ENCODE results near the gene LNPK.

Gene LNPK

GRCh38 chr2:176001916-176002687 is at the start of gene LNPK:
LNPK (minus strand) TSS chr2:176002267; CDS start chr2:175995584, 6,683 bp downstream.
- peak within 1 kb of the TSS; percentile 89 to 93 for H3K4me3 ChIP-seq (ENCODE audit: low read length in 2 of 2)
- H3K9ac ChIP-seq (ENCODE audit: low read length in 2 of 2) = peak within 1 kb of the TSS; percentile 75 to 92
- no peaks in the 10 kb centered on the region for H3K27me3 ChIP-seq (ENCODE audit: control insufficient read depth in 1 of 2, insufficient read depth in 2 of 2, low read length in 2 of 2)
- H3K36me3 ChIP-seq (ENCODE audit: control insufficient read depth in 2 of 2, insufficient read depth in 2 of 2, low read length in 2 of 2) = no peaks in the 10 kb centered on the region
- peaks cover 2% of the 10 kb centered on the region for H3K4me1 ChIP-seq (ENCODE audit: control insufficient read depth, insufficient read depth, low read length)
- peak within 1 kb of the TSS; percentile 61 for H3K27ac ChIP-seq (ENCODE audit: low read length)
- no peaks in the 10 kb centered on the region for H3K9me3 ChIP-seq (ENCODE audit: control insufficient read depth in 2 of 2, low read length in 2 of 2)

- H3K36me3 ChIP-seq (ENCODE audit: control insufficient read depth in 2 of 2, insufficient read depth in 2 of 2, low read length in 2 of 2) = no peaks in the 10 kb centered on the region
- H3K9me3 ChIP-seq (ENCODE audit: control insufficient read depth in 2 of 2, low read length in 2 of 2) = no peaks in the 10 kb centered on the region
- no peak overlapping the region for H3K27ac ChIP-seq (ENCODE audit: low read length)
- H3K4me3 ChIP-seq (ENCODE audit: low read length in 2 of 2) = no peak overlapping the region
- H3K9ac ChIP-seq (ENCODE audit: low read length in 2 of 2) = no peak overlapping the region
- peaks cover 0 to 5% of the 10 kb centered on the region in 2 donors for H3K27me3 ChIP-seq (ENCODE audit: control insufficient read depth in 1 of 2, insufficient read depth in 2 of 2, low read length in 2 of 2)
- no peaks in the 10 kb centered on the region for H3K4me1 ChIP-seq (ENCODE audit: control insufficient read depth, insufficient read depth, low read length)
Measured at GRCh38 chr2:176039375-176039774, 37.3 kb upstream of the LNPK start.

- Histone ChIP-seq H3K9me3 (ENCODE audit: control insufficient read depth in 2 of 2, low read length in 2 of 2) (no peaks in the 10 kb centered on the region), H3K9ac (ENCODE audit: low read length in 2 of 2) (no peak overlapping the region), H3K36me3 (ENCODE audit: control insufficient read depth in 2 of 2, insufficient read depth in 2 of 2, low read length in 2 of 2) (no peaks in the 10 kb centered on the region), H3K27me3 (ENCODE audit: control insufficient read depth in 1 of 2, insufficient read depth in 2 of 2, low read length in 2 of 2) (peaks cover 0 to 5% of the 10 kb centered on the region in 2 donors), H3K4me3 (ENCODE audit: low read length in 2 of 2) (no peak overlapping the region), H3K27ac (ENCODE audit: low read length) (no peak overlapping the region), H3K4me1 (ENCODE audit: control insufficient read depth, insufficient read depth, low read length) (no peaks in the 10 kb centered on the region)
Measured at GRCh38 chr2:176038694-176039093, 36.6 kb upstream of the LNPK start.

GRCh38 chr2:176035013-176035691 is 33.1 kb upstream of the LNPK start:
- H3K4me1 ChIP-seq (ENCODE audit: control insufficient read depth, insufficient read depth, low read length) = no peaks in the 10 kb centered on the region
- no peak overlapping the region for H3K27ac ChIP-seq (ENCODE audit: low read length)
- H3K36me3 ChIP-seq (ENCODE audit: control insufficient read depth in 2 of 2, insufficient read depth in 2 of 2, low read length in 2 of 2) = no peaks in the 10 kb centered on the region

GRCh38 chr2:176027806-176028205 is 25.7 kb upstream of the LNPK start:
- no peak overlapping the region for H3K27ac ChIP-seq (ENCODE audit: low read length)
- no peak overlapping the region for H3K9ac ChIP-seq (ENCODE audit: low read length in 2 of 2)
- H3K36me3 ChIP-seq (ENCODE audit: control insufficient read depth in 2 of 2, insufficient read depth in 2 of 2, low read length in 2 of 2) = no peaks in the 10 kb centered on the region
- peaks cover 0 to 5% of the 10 kb centered on the region in 2 donors for H3K27me3 ChIP-seq (ENCODE audit: control insufficient read depth in 1 of 2, insufficient read depth in 2 of 2, low read length in 2 of 2)
- no peaks in the 10 kb centered on the region for H3K9me3 ChIP-seq (ENCODE audit: control insufficient read depth in 2 of 2, low read length in 2 of 2)
- no peaks in the 10 kb centered on the region for H3K4me1 ChIP-seq (ENCODE audit: control insufficient read depth, insufficient read depth, low read length)
- H3K4me3 ChIP-seq (ENCODE audit: low read length in 2 of 2) = no peak overlapping the region

More at GRCh38 chr2:176035013-176035691, 33.1 kb upstream of the LNPK start:
- no peak overlapping the region for H3K4me3 ChIP-seq (ENCODE audit: low read length in 2 of 2)
- no peak overlapping the region for H3K9ac ChIP-seq (ENCODE audit: low read length in 2 of 2)
- H3K27me3 ChIP-seq (ENCODE audit: control insufficient read depth in 1 of 2, insufficient read depth in 2 of 2, low read length in 2 of 2) = peaks cover 0 to 5% of the 10 kb centered on the region in 2 donors
- H3K9me3 ChIP-seq (ENCODE audit: control insufficient read depth in 2 of 2, low read length in 2 of 2) = no peaks in the 10 kb centered on the region

GRCh38 chr2:176025932-176026331 is 23.9 kb upstream of the LNPK start:
- Histone ChIP-seq H3K4me1 (ENCODE audit: control insufficient read depth, insufficient read depth, low read length) (no peaks in the 10 kb centered on the region), H3K4me3 (ENCODE audit: low read length in 2 of 2) (no peak overlapping the region), H3K9me3 (ENCODE audit: control insufficient read depth in 2 of 2, low read length in 2 of 2) (no peaks in the 10 kb centered on the region), H3K9ac (ENCODE audit: low read length in 2 of 2) (no peak overlapping the region), H3K27me3 (ENCODE audit: control insufficient read depth in 1 of 2, insufficient read depth in 2 of 2, low read length in 2 of 2) (peaks cover 0 to 5% of the 10 kb centered on the region in 2 donors), H3K27ac (ENCODE audit: low read length) (no peak overlapping the region), H3K36me3 (ENCODE audit: control insufficient read depth in 2 of 2, insufficient read depth in 2 of 2, low read length in 2 of 2) (no peaks in the 10 kb centered on the region)

- H3K9ac ChIP-seq (ENCODE audit: low read length in 2 of 2) = no peak overlapping the region
- peaks cover 1 to 5% of the 10 kb centered on the region in 2 donors for H3K27me3 ChIP-seq (ENCODE audit: control insufficient read depth in 1 of 2, insufficient read depth in 2 of 2, low read length in 2 of 2)
- no peak overlapping the region for H3K4me3 ChIP-seq (ENCODE audit: low read length in 2 of 2)
- no peaks in the 10 kb centered on the region for H3K9me3 ChIP-seq (ENCODE audit: control insufficient read depth in 2 of 2, low read length in 2 of 2)
- no peak overlapping the region for H3K27ac ChIP-seq (ENCODE audit: low read length)
- H3K4me1 ChIP-seq (ENCODE audit: control insufficient read depth, insufficient read depth, low read length) = no peaks in the 10 kb centered on the region
- no peaks in the 10 kb centered on the region for H3K36me3 ChIP-seq (ENCODE audit: control insufficient read depth in 2 of 2, insufficient read depth in 2 of 2, low read length in 2 of 2)
Measured at GRCh38 chr2:176024083-176024482, 22.0 kb upstream of the LNPK start.

GRCh38 chr2:176022048-176022447 is 20.0 kb upstream of the LNPK start:
- H3K27me3 ChIP-seq (ENCODE audit: control insufficient read depth in 1 of 2, insufficient read depth in 2 of 2, low read length in 2 of 2) = peaks cover 5% of the 10 kb centered on the region in 2 donors

GRCh38 chr2:176020400-176020799 is 18.3 kb upstream of the LNPK start:
- Histone ChIP-seq H3K4me3 (ENCODE audit: low read length in 2 of 2) (no peak overlapping the region), H3K9ac (ENCODE audit: low read length in 2 of 2) (no peak overlapping the region)

More at GRCh38 chr2:176022048-176022447, 20.0 kb upstream of the LNPK start:
- no peak overlapping the region for H3K4me3 ChIP-seq (ENCODE audit: low read length in 2 of 2)
- no peak overlapping the region for H3K9ac ChIP-seq (ENCODE audit: low read length in 2 of 2)
- no peaks in the 10 kb centered on the region for H3K4me1 ChIP-seq (ENCODE audit: control insufficient read depth, insufficient read depth, low read length)
- H3K9me3 ChIP-seq (ENCODE audit: control insufficient read depth in 2 of 2, low read length in 2 of 2) = no peaks in the 10 kb centered on the region
- no peaks in the 10 kb centered on the region for H3K36me3 ChIP-seq (ENCODE audit: control insufficient read depth in 2 of 2, insufficient read depth in 2 of 2, low read length in 2 of 2)
- no peak overlapping the region for H3K27ac ChIP-seq (ENCODE audit: low read length)

GRCh38 chr2:176018708-176019107 is 16.6 kb upstream of the LNPK start:
- Histone ChIP-seq H3K4me1 (ENCODE audit: control insufficient read depth, insufficient read depth, low read length) (no peaks in the 10 kb centered on the region), H3K4me3 (ENCODE audit: low read length in 2 of 2) (no peak overlapping the region), H3K9me3 (ENCODE audit: control insufficient read depth in 2 of 2, low read length in 2 of 2) (no peaks in the 10 kb centered on the region), H3K9ac (ENCODE audit: low read length in 2 of 2) (no peak overlapping the region), H3K27ac (ENCODE audit: low read length) (no peak overlapping the region), H3K27me3 (ENCODE audit: control insufficient read depth in 1 of 2, insufficient read depth in 2 of 2, low read length in 2 of 2) (peaks cover 0 to 5% of the 10 kb centered on the region in 2 donors), H3K36me3 (ENCODE audit: control insufficient read depth in 2 of 2, insufficient read depth in 2 of 2, low read length in 2 of 2) (no peaks in the 10 kb centered on the region)

More at GRCh38 chr2:176020400-176020799, 18.3 kb upstream of the LNPK start:
- peaks cover 0 to 5% of the 10 kb centered on the region in 2 donors for H3K27me3 ChIP-seq (ENCODE audit: control insufficient read depth in 1 of 2, insufficient read depth in 2 of 2, low read length in 2 of 2)
- H3K27ac ChIP-seq (ENCODE audit: low read length) = no peak overlapping the region
- H3K4me1 ChIP-seq (ENCODE audit: control insufficient read depth, insufficient read depth, low read length) = no peaks in the 10 kb centered on the region
- H3K36me3 ChIP-seq (ENCODE audit: control insufficient read depth in 2 of 2, insufficient read depth in 2 of 2, low read length in 2 of 2) = no peaks in the 10 kb centered on the region
- no peaks in the 10 kb centered on the region for H3K9me3 ChIP-seq (ENCODE audit: control insufficient read depth in 2 of 2, low read length in 2 of 2)

GRCh38 chr2:176009445-176009844 is 7.4 kb upstream of the LNPK start:
- Histone ChIP-seq H3K27me3 (ENCODE audit: control insufficient read depth in 1 of 2, insufficient read depth in 2 of 2, low read length in 2 of 2) (no peaks in the 10 kb centered on the region), H3K36me3 (ENCODE audit: control insufficient read depth in 2 of 2, insufficient read depth in 2 of 2, low read length in 2 of 2) (no peaks in the 10 kb centered on the region), H3K9ac (ENCODE audit: low read length in 2 of 2) (no peak overlapping the region), H3K9me3 (ENCODE audit: control insufficient read depth in 2 of 2, low read length in 2 of 2) (no peaks in the 10 kb centered on the region), H3K27ac (ENCODE audit: low read length) (no peak overlapping the region), H3K4me1 (ENCODE audit: control insufficient read depth, insufficient read depth, low read length) (no peaks in the 10 kb centered on the region), H3K4me3 (ENCODE audit: low read length in 2 of 2) (no peak overlapping the region)

Measured in stomach smooth muscle (tissue), 2 donors.